ENCODE results near the gene MYOC.

DNA sequence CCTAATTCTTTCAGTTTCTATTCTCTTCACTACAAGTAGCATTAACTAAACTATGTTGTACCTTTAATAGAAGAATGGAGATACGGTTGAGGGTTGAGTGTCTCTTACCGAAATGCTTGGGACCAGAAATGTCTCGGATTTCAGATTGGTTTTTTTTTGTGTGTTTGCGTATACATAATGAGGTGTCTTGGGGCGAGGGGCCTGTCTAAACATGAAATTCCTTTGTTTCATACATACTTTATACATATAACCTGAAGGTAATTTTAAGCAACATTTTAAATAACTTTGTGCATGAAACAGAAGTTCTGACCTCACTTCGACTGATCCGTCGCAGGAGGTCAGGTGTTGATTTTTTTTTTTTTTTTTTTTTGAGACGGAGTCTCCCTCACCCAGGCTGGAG is 66.8 kb downstream of the MYOC start:
- TF ChIP-seq, protein P1, sequence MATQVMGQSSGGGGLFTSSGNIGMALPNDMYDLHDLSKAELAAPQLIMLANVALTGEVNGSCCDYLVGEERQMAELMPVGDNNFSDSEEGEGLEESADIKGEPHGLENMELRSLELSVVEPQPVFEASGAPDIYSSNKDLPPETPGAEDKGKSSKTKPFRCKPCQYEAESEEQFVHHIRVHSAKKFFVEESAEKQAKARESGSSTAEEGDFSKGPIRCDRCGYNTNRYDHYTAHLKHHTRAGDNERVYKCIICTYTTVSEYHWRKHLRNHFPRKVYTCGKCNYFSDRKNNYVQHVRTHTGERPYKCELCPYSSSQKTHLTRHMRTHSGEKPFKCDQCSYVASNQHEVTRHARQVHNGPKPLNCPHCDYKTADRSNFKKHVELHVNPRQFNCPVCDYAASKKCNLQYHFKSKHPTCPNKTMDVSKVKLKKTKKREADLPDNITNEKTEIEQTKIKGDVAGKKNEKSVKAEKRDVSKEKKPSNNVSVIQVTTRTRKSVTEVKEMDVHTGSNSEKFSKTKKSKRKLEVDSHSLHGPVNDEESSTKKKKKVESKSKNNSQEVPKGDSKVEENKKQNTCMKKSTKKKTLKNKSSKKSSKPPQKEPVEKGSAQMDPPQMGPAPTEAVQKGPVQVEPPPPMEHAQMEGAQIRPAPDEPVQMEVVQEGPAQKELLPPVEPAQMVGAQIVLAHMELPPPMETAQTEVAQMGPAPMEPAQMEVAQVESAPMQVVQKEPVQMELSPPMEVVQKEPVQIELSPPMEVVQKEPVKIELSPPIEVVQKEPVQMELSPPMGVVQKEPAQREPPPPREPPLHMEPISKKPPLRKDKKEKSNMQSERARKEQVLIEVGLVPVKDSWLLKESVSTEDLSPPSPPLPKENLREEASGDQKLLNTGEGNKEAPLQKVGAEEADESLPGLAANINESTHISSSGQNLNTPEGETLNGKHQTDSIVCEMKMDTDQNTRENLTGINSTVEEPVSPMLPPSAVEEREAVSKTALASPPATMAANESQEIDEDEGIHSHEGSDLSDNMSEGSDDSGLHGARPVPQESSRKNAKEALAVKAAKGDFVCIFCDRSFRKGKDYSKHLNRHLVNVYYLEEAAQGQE (IDR thresholded peaks at IDR 0.05; ENCODE audit: insufficient read depth in 1 of 2, low read depth in 2 of 2, low read length in 2 of 2), result no peak
- TF ChIP-seq POLR2AphosphoS5 (IDR thresholded peaks at IDR 0.05; ENCODE audit: low read depth, low read length) (no peak), TAF1 (IDR thresholded peaks at IDR 0.05; ENCODE audit: borderline replicate concordance, insufficient read depth, low read length) (no peak), SIN3A (IDR thresholded peaks at IDR 0.05; ENCODE audit: borderline replicate concordance, insufficient read depth, low read length) (no peak)

Measured in PFSK-1 (cell line).